Measurements from ENCODE around the gene FBLN5.
A peak's percentile ranks its signal among the peaks of the same experiment; 100 is the strongest.

FBLN5 gene

GRCh38 chr14:91945751-91946621 is 1.5 kb downstream of the FBLN5 start:
- DNase-seq: no peak

DNA sequence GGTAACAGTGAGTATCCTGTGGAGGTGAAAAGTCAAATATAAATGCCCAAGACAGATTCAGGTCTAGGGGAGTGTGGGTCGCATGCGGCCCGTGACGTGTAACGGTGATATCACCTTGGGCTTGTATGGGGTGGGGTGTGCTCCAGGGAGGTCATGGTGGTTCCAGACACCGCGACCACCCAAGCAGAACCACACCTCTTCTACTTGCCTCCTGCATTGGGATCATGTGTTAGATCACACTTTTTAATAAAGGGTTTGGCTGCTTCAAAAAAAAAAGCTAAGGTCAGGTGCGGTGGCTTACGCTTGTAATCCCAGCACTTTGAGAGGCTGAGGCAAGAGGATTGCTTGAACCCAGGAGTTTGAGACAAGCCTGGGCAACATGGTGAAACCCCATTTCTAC is 4.5 kb downstream of the FBLN5 start:
- DNase-seq: no peak

GRCh38 chr14:91942128-91942527 is 5.4 kb downstream of the FBLN5 start:
- no peak for DNase-seq

DNA sequence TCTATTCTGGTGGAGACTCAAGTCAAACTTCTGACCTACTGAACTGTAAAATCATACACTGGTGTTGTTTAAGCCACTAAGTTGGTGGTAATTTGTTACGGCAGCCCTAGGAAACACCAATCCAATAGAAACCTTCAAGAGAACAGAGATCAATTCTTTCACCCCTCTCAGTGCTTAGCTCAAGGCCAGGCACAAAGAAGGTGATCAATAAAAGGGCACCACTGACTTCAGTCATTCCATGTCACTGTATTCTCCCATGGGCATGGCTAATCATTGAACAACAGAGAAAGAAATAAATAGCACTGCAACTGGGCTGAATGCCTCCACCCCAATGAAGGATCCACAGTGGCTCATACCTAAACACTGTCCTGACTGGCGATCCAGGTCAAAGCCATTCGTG is 7.3 kb downstream of the FBLN5 start:
- no peak for DNase-seq

GRCh38 chr14:91935586-91935985 is 11.9 kb downstream of the FBLN5 start:
- no peak for DNase-seq

GRCh38 chr14:91934554-91935285 is 12.8 kb downstream of the FBLN5 start:
- no peak for DNase-seq

DNA sequence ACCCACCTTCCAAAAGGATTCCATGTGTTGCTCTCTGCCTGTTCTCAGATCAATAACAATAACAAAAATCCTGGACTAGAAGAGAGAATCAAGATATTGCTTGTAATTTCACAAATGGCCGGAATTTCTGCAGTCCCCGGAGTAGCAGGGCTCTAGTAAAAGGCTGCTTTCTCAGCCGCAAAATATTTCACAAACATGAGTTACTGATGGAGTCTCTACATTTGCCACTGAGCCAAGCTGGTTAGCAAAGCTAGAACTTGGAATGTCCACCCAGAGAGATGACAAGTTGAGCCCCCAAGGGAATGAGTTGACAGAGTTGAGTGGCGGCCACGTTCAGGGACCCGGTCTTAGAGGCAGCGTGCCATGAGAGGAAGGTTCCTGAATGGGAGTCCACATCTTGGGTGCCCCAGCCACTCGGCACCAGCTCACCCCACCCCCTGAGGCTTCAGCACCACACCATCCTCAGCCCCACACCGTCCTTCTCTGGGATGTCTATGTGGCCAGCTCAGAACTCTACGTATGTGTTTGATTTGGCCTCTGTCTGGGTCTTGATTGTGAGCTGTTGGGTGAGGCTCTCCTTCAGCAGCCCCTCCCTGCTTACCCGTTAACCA is 15.9 kb downstream of the FBLN5 start:
- no peak for DNase-seq

DNA sequence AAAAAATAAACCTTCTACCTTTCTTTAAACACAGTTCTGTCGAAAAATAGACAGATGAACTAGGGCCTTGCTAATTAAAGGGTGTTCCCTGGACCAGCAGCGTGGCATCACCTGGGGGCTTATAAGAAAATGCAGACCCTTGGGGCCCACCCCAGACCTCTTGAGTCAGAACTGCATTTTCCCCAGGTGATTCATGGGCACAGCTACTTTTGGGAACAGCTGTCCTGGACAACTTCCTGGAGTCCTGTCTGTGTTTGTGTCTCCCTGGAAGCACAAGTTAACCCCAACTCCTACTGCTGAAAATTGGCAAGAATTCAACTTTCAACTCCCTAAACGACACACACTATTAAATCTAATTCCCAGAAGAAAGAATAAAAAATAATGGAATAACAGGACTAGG is 17.8 kb downstream of the FBLN5 start:
- no peak for DNase-seq

DNA sequence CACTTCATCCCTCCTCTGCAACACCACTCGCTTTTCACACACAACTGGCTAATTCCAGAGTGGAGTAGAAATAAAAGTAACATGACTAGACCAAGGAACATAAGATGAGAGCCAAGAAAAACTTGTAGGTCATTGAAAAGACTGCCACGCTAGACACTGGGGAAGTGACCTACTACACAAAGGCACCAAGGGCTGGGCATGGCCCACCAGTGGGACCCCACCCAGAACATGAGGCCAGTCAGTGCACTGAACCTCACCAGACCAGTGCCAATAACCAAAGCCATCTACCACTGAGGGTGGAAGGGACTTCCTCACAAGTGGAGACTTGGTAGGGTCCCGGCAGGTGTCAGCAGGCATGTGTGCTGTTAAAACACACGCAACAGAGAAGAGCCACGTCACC is 19.7 kb downstream of the FBLN5 start:
- DNase-seq: no peak

DNA sequence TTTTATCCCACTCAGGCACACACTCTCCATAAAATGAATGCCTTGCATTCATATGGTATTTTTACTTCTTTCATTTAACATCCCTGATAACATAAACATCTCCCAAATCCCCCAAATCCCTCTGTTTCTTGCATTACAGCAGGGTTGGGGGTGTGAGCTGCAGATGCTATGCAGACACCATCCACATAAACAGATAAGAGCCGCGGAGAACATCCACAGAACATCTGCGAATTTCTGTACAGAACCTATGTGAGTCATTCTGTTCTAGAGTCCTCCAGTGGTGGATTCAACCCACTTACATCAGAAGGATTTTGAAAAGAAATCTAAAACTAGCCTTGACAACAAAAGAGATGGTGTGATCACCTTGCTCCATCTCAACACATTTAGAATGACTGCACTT is 20.3 kb downstream of the FBLN5 start:
- DNase-seq: no peak

- no peak for DNase-seq
Observed at GRCh38 chr14:91926131-91926890, 21.2 kb downstream of the FBLN5 start.

GRCh38 chr14:91925727-91926121 is 21.8 kb downstream of the FBLN5 start:
- no peak for DNase-seq

DNA sequence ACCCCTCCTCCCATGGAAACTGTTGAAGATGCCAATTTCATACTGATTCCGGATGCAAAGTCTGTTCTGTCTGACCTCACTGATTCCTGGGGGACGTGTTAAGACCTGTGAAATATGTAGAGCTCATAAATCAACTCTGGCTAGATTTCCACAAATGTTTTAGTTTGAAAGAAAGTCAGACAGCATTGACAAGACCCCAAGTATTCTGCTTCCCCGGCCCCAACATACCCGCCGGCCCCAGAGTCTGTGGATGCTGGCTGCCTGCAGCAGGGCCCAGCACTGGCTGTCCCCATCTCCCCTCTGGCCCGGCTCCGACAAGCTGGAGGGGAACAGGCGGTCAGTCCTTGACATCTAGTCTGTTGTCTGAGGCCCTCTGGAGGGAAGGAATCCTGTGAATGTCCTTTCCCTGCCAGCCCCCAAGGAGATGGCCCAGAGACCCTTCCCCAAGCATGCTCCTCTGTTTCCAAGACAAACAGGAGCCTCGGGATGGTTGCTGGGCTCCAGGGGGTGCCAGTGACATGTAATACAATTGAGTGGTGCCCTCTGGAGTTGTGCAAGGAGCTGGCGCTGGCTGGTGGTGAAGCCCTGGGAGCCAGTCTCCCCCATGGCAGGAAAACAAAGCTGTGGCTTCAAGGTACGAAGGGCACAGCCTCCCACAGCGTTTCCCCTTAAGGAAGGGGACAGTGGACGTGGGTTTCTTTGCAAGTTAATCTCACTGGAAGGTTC is 22.3 kb downstream of the FBLN5 start:
- no peak for DNase-seq

GRCh38 chr14:91920526-91920925 is 27.0 kb downstream of the FBLN5 start:
- DNase-seq: no peak

- no peak for DNase-seq
Observed at GRCh38 chr14:91919814-91920213, 27.7 kb downstream of the FBLN5 start.

- no peak for DNase-seq
Observed at GRCh38 chr14:91918186-91918883, 29.2 kb downstream of the FBLN5 start.

GRCh38 chr14:91912035-91912434 is 35.5 kb downstream of the FBLN5 start:
- DNase-seq: no peak

GRCh38 chr14:91911474-91912032 is 35.9 kb downstream of the FBLN5 start:
- peak; percentile 44 to 52 for DNase-seq

DNA sequence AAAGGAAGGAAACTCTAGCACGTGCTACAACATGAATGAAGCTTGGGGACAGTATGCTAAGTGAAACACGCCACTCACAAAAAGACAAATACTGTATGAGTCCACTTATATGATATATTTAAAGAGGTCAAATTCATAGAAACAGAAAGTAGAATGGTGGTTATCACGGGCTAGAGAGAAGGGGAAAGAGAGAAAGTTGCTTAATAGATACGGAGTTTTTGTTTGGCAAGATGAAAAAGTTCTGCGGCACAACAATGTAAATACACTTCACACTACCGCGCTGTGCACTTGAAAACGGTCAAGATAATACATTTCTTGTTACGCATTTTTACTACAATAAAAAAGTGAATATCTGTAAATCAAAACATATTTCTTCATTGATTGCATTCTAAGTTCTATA is 37.3 kb downstream of the FBLN5 start:
- DNase-seq: no peak

DNA sequence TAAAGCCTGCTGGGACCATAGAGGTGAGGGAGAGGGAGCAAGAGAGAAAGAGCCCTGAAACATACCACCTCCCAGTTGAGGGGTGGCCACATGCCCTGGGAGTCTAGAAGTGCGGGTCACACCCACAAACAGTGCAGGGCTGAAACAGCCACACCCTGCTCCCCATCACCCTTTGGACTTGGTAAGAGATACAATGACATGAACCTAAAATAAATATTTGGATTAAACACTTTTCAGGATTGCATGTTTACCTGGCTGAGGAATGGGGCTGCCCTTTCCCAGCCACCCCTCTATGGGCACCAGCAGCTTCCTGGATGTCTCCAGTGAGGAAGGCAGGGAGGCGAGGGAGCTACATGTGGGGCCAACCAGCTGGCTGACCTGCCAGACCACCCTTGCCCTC is 41.1 kb downstream of the FBLN5 start:
- no peak for DNase-seq

- DNase-seq: no peak
Observed at GRCh38 chr14:91904956-91905645, 42.4 kb downstream of the FBLN5 start.
